GM12878 (cell line): ENCODE measurements around the gene FRK. TPM values are rescaled to one million over a fixed set of nuclear protein-coding genes. Genes with fewer than 3 reads are reported as not detected.

ENCODE experiments used
- ATAC-seq: fragments of 200-7000 bp; cut with Tn5 transposase; 3 replicates; pipeline ENCODE4 v1.9.1; 2020; ENCODE audit warnings: mild to moderate bottlenecking, moderate library complexity
- BruUV-seq: library from RNA; stranded (reverse); fragments of 400-500 nt; replicated peaks from 2 replicates; lab custom pipeline; 2021; lab: Mats Ljungman, UMichigan
- CTCF ChIA-PET: fragments of 300-600 bp; sonication (Branson Sonifier 250); formaldehyde crosslinking; extraction: SDS; loops from one replicate; lab custom pipeline; 2021; ENCODE audit warnings: inconsistent platforms; lab: Yijun Ruan, JAX
- POLR2A ChIA-PET: fragments of 350-600 bp; formaldehyde crosslinking; extraction: SDS; loops from one replicate; lab custom pipeline; 2021; ENCODE audit warnings: inconsistent platforms; lab: Charles Lee
- RAD21 ChIA-PET: fragments of 300-600 bp; sonication (Branson Sonifier 250); formaldehyde crosslinking; loops from one replicate; lab custom pipeline; 2023; ENCODE audit warnings: antibody characterized with exemption; ENCODE audit not compliant: unreplicated experiment; lab: Charles Lee
- SMC1A ChIA-PET: fragments of 300-600 bp; sonication (Branson Sonifier 250); formaldehyde crosslinking; loops from one replicate; lab custom pipeline; 2023; ENCODE audit not compliant: unreplicated experiment, uncharacterized antibody; lab: Charles Lee
- DNase-seq: peaks from one replicate; pipeline ENCODE4 v3.0.0-alpha.2; 2011; ENCODE audit warnings: low read depth, low spot score
- FAIRE-seq: peaks from 3 replicates; lab custom pipeline; 2011; peaks lifted over from hg19 to GRCh38; lab: Jason Lieb, UNC
- H2AFZ ChIP-seq: 2 replicates; pipeline ENCODE4 v1.6.0; 2011; ENCODE audit warnings: low read depth, low read length, control low read depth; ENCODE audit not compliant: control insufficient read depth
- H3K27ac ChIP-seq: 2 replicates; pipeline ENCODE4 v1.5.1; 2011; ENCODE audit warnings: control low read depth; ENCODE audit not compliant: control insufficient read depth, insufficient read depth
- H3K27me3 ChIP-seq, 2 experiments: replicated peaks in 1 of 2; 2 replicates each; pipeline versions ENCODE4 v1.6.0 to v1.6.1; 2011; ENCODE audit warnings: low read length in 1 of 2; ENCODE audit not compliant: control insufficient read depth in 2 of 2, insufficient read depth in 2 of 2
- H3K36me3 ChIP-seq, 2 experiments: 2 replicates each; pipeline ENCODE4 v1.5.1; 2011; ENCODE audit warnings: low read length in 1 of 2; ENCODE audit not compliant: control insufficient read depth in 2 of 2, insufficient read depth in 2 of 2
- H3K4me1 ChIP-seq: 2 replicates; pipeline ENCODE4 v1.6.1; 2011; ENCODE audit warnings: mild to moderate bottlenecking, low read length, moderate library complexity, mixed read lengths; ENCODE audit not compliant: control insufficient read depth, insufficient read depth
- H3K4me2 ChIP-seq: 2 replicates; pipeline ENCODE4 v1.6.0; 2011; ENCODE audit warnings: control low read depth; ENCODE audit not compliant: control insufficient read depth, insufficient read depth
- H3K4me3 ChIP-seq: fragments of 200-600 bp; sonication (generic); 2 replicates; pipeline ENCODE4 v1.5.1; 2016
- H3K79me2 ChIP-seq: 2 replicates; pipeline ENCODE4 v1.6.0; 2011; ENCODE audit warnings: low read length; ENCODE audit not compliant: control insufficient read depth, insufficient read depth
- H3K9ac ChIP-seq: 2 replicates; pipeline ENCODE4 v1.8.0; 2011; ENCODE audit warnings: low read length, control low read depth, mixed read lengths; ENCODE audit not compliant: control insufficient read depth, insufficient read depth
- H3K9me3 ChIP-seq: replicated peaks from 3 replicates; pipeline ENCODE4 v1.5.1; 2011; ENCODE audit warnings: mild to moderate bottlenecking, low read length; ENCODE audit not compliant: control insufficient read depth, insufficient read depth
- H4K20me1 ChIP-seq: 2 replicates; pipeline ENCODE4 v1.6.0; 2011; ENCODE audit not compliant: control insufficient read depth, insufficient read depth
- CHD2 ChIP-seq: IDR thresholded peaks from 2 replicates; pipeline ENCODE4 v1.6.1; 2011; ENCODE audit warnings: low read depth, low read length, improper control_type of control experiment, borderline replicate concordance
- ETV6 ChIP-seq, 2 experiments: fragments of 450-650 bp in 1 of 2; IDR thresholded peaks in 1 of 2; conservative IDR thresholded peaks in 1 of 2; 2 replicates each; pipeline ENCODE4 v1.6.1; 2014; ENCODE audit warnings: antibody characterized with exemption in 1 of 2, borderline replicate concordance in 1 of 2, low read depth in 1 of 2, mild to moderate bottlenecking in 1 of 2, moderate library complexity in 1 of 2
- EZH2 ChIP-seq: IDR thresholded peaks from 2 replicates; pipeline ENCODE4 v1.6.1; 2012; ENCODE audit warnings: low read depth, mild to moderate bottlenecking, control low read depth, inconsistent platforms, low read length, borderline replicate concordance; ENCODE audit not compliant: control insufficient read depth
- FOXM1 ChIP-seq: IDR thresholded peaks from 2 replicates; pipeline ENCODE4 v1.6.1; 2012; ENCODE audit warnings: low read depth, mild to moderate bottlenecking, inconsistent platforms, low read length, moderate library complexity
- MTA3 ChIP-seq: IDR thresholded peaks from 2 replicates; pipeline ENCODE4 v1.6.1; 2012; ENCODE audit warnings: low read length, inconsistent platforms, borderline replicate concordance
- NR2C1 ChIP-seq: fragments of 450-650 bp; IDR thresholded peaks from 2 replicates; pipeline ENCODE4 v1.6.1; 2017; ENCODE audit warnings: antibody characterized with exemption, mild to moderate bottlenecking, moderate library complexity
- RCOR1 ChIP-seq: conservative IDR thresholded peaks from 2 replicates; pipeline ENCODE4 v1.6.1; 2012; ENCODE audit warnings: low read depth, low read length, improper control_type of control experiment
- WGBS: methylation state at CpG from one replicate; pipeline ENCODE4 v1.1.6; 2016; ENCODE audit warnings: low lambda C conversion rate; ENCODE audit not compliant: insufficient replicate concordance, insufficient coverage; ENCODE audit errors: missing lambda C conversion rate; 5-methylcytosine and 5-hydroxymethylcytosine counted together
- in situ Hi-C: fragments of 300-500 bp; cut with MboI; formaldehyde crosslinking; loops from 9 replicates; pipeline ENCODE4 v1.14.3; 2018; ENCODE audit warnings: mixed read lengths
- intact Hi-C: fragments of 100-400 bp; cut with micrococcal nuclease; formaldehyde crosslinking; loops from one replicate; pipeline ENCODE4 v1.14.2; 2022; ENCODE audit not compliant: unreplicated experiment
- polyA plus RNA-seq, 11 experiments: library from polyadenylated mRNA; depleted of rRNA in 4 of 11; unstranded in 6 of 11; stranded (reverse) in 5 of 11; fragments of >200 nt; fragmentation: Nextera tagmentation in 4 of 11; fragmentation: Illumina TruSeq in 1 of 11; extraction: Ambion mirVana in 4 of 11; extraction: Trizol in 1 of 11; gene quantifications; 1 replicate in 1 of 11; 2 replicates in 10 of 11; pipeline versions ENCODE4 v1.2.1 to v1.2.3, GENCODE V29; 2011 to 2016; ENCODE audit warnings: inconsistent platforms in 2 of 11, missing spikeins in 2 of 11, low read depth in 1 of 11
- total RNA-seq, 4 experiments: library from RNA; depleted of rRNA in 3 of 4; stranded (reverse); fragments of >200 nt in 3 of 4; fragmentation: Illumina TruSeq in 1 of 4; extraction: Trizol in 1 of 4; gene quantifications; 2 replicates each; pipeline versions ENCODE4 v1.2.1 to v1.2.3, GENCODE V29; 2013 to 2021
- TF ChIP-seq, protein P1 (sequence below): fragments of 450-650 bp; IDR thresholded peaks from 2 replicates; pipeline ENCODE4 v1.6.1; 2017; ENCODE audit warnings: mild to moderate bottlenecking, low read depth, inconsistent platforms; ENCODE audit not compliant: poor library complexity, severe bottlenecking
- TF ChIP-seq, protein P2 (sequence below): fragments of 450-650 bp; IDR thresholded peaks from 2 replicates; pipeline ENCODE4 v1.6.1; 2017; ENCODE audit warnings: low read depth, mild to moderate bottlenecking, moderate library complexity
- TF ChIP-seq, protein P3 (sequence below): fragments of 450-650 bp; IDR thresholded peaks from 2 replicates; pipeline ENCODE4 v1.6.1; 2016; ENCODE audit warnings: mild to moderate bottlenecking, moderate library complexity, borderline replicate concordance
- TF ChIP-seq, protein P4 (sequence below): fragments of 450-650 bp; IDR thresholded peaks from 2 replicates; pipeline ENCODE4 v1.6.1; 2016; ENCODE audit warnings: mild to moderate bottlenecking

The FRK gene
- total and polyA plus RNA-seq, 10 of the 15 experiments (the other 5 are each of a cell fraction or from before 2014, with no cell fraction given), result 0.29 to 2.4 (median 1.2) TPM

DNA sequence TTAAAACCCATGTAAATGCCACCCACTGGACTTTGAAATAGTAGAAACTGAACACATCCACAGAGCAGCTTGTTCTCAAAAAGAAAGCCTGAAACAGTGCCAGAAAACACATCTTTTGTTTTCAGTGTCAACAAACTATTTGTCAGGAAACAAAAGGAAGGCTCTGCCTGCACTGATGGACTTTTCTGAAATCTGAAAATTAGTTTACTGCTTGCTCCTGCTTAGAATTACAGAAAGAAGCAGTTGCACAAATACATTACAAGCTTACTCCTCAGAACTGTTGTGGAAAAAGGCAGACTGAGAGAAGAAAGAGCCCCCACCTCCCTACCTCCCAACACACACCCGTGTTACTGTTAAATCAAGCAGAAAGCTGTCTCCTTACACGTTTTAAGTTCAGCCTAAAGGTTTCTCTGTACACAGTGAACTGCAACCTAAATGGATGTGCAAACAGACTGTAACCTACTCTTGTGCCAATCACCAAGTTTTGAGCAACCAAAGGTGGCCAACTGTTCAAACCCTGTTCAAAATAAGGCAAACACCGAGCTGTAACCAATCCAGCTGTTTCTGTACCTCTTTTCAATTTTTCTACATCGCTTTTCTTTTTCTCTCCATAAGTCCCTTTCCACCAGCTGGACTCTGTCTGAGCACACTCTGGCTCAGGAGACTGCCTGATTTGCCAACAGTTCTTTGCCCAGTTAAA, 43.7 kb downstream of the FRK start:
- H3K4me3 ChIP-seq, result peak overlapping the region; percentile 39; the same call in 1 of the 2 replicates
- H3K36me3 ChIP-seq, result no peaks in the 10 kb centered on the region
- 10% methylated on average over 4 of the region's 4 CpGs for WGBS
- peak overlapping the region; percentile 77 for H2AFZ ChIP-seq
- DNase-seq, result no peak
- intact Hi-C loops (loop anchor here (10.0 kb wide), 2 partner anchors 238 to 648 kb away; partner anchors contain the start of genes TSPYL4 and ZUP1), in situ Hi-C loops (no loop called here)
- RAD21 ChIA-PET, result interaction anchor here (0.7 to 5.3 kb wide), 16 partner anchors 8 to 95 kb away, joined by 3 to 47 read pairs (median 4); partner anchors contain the start of genes FRK and NT5DC1
- H3K79me2 ChIP-seq, result peaks cover 1% of the 10 kb centered on the region; the same call in 1 of the 2 replicates
- no peaks in the 10 kb centered on the region for H3K27me3 ChIP-seq
- no TSS peak for BruUV-seq
- H3K9me3 ChIP-seq, result no peaks in the 10 kb centered on the region; the same call in 1 of the 3 replicates
- POLR2A ChIA-PET, result interaction anchor here (1.3 to 5.2 kb wide), 6 partner anchors 8 to 85 kb away, joined by 3 to 51 read pairs (median 22); partner anchors contain the start of gene NT5DC1
- ATAC-seq, result peak; percentile 27
- H3K9ac ChIP-seq, result peak overlapping the region; percentile 55; the same call in 1 of the 2 replicates
- SMC1A ChIA-PET, result interaction anchor here (1.2 to 6.8 kb wide), 17 partner anchors 8 to 101 kb away, joined by 3 to 101 read pairs (median 6); partner anchors contain the start of genes FRK and NT5DC1
- H3K4me2 ChIP-seq, result peak overlapping the region; percentile 84
- FAIRE-seq, result peak; percentile 59
- no peaks in the 10 kb centered on the region for H4K20me1 ChIP-seq
- H3K27ac ChIP-seq, result peak overlapping the region; percentile 90
- CTCF ChIA-PET, result interaction anchor here (0.9 to 6.4 kb wide), 10 partner anchors 8 to 151 kb away, joined by 3 to 59 read pairs (median 5); partner anchors contain the start of gene NT5DC1
- H3K4me1 ChIP-seq, result peaks cover 69% of the 10 kb centered on the region
- TF ChIP-seq RCOR1, result no peak
- 0 out of 2 replicates have a peak, but pooled peaks have one; percentile 45 for TF ChIP-seq MTA3
- no peak for TF ChIP-seq ETV6 (conservative IDR thresholded peaks at IDR 0.05 in 1 of 2, IDR thresholded peaks at IDR 0.05 in 1 of 2; ENCODE audit: borderline replicate concordance in 1 of 2, low read depth in 1 of 2)
- TF ChIP-seq EZH2, result no peak
- TF ChIP-seq, protein P1, sequence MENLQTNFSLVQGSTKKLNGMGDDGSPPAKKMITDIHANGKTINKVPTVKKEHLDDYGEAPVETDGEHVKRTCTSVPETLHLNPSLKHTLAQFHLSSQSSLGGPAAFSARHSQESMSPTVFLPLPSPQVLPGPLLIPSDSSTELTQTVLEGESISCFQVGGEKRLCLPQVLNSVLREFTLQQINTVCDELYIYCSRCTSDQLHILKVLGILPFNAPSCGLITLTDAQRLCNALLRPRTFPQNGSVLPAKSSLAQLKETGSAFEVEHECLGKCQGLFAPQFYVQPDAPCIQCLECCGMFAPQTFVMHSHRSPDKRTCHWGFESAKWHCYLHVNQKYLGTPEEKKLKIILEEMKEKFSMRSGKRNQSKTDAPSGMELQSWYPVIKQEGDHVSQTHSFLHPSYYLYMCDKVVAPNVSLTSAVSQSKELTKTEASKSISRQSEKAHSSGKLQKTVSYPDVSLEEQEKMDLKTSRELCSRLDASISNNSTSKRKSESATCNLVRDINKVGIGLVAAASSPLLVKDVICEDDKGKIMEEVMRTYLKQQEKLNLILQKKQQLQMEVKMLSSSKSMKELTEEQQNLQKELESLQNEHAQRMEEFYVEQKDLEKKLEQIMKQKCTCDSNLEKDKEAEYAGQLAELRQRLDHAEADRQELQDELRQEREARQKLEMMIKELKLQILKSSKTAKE, result peak; percentile 50
- TF ChIP-seq, protein P2, sequence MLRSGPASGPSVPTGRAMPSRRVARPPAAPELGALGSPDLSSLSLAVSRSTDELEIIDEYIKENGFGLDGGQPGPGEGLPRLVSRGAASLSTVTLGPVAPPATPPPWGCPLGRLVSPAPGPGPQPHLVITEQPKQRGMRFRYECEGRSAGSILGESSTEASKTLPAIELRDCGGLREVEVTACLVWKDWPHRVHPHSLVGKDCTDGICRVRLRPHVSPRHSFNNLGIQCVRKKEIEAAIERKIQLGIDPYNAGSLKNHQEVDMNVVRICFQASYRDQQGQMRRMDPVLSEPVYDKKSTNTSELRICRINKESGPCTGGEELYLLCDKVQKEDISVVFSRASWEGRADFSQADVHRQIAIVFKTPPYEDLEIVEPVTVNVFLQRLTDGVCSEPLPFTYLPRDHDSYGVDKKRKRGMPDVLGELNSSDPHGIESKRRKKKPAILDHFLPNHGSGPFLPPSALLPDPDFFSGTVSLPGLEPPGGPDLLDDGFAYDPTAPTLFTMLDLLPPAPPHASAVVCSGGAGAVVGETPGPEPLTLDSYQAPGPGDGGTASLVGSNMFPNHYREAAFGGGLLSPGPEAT, result 0 out of 2 replicates have a peak, but pooled peaks have one; percentile 19
- no peak for TF ChIP-seq NR2C1
- no peak for TF ChIP-seq FOXM1
- no peak for TF ChIP-seq CHD2
- TF ChIP-seq, protein P3, sequence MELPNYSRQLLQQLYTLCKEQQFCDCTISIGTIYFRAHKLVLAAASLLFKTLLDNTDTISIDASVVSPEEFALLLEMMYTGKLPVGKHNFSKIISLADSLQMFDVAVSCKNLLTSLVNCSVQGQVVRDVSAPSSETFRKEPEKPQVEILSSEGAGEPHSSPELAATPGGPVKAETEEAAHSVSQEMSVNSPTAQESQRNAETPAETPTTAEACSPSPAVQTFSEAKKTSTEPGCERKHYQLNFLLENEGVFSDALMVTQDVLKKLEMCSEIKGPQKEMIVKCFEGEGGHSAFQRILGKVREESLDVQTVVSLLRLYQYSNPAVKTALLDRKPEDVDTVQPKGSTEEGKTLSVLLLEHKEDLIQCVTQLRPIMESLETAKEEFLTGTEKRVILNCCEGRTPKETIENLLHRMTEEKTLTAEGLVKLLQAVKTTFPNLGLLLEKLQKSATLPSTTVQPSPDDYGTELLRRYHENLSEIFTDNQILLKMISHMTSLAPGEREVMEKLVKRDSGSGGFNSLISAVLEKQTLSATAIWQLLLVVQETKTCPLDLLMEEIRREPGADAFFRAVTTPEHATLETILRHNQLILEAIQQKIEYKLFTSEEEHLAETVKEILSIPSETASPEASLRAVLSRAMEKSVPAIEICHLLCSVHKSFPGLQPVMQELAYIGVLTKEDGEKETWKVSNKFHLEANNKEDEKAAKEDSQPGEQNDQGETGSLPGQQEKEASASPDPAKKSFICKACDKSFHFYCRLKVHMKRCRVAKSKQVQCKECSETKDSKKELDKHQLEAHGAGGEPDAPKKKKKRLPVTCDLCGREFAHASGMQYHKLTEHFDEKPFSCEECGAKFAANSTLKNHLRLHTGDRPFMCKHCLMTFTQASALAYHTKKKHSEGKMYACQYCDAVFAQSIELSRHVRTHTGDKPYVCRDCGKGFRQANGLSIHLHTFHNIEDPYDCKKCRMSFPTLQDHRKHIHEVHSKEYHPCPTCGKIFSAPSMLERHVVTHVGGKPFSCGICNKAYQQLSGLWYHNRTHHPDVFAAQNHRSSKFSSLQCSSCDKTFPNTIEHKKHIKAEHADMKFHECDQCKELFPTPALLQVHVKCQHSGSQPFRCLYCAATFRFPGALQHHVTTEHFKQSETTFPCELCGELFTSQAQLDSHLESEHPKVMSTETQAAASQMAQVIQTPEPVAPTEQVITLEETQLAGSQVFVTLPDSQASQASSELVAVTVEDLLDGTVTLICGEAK, result no peak
- TF ChIP-seq, protein P4, sequence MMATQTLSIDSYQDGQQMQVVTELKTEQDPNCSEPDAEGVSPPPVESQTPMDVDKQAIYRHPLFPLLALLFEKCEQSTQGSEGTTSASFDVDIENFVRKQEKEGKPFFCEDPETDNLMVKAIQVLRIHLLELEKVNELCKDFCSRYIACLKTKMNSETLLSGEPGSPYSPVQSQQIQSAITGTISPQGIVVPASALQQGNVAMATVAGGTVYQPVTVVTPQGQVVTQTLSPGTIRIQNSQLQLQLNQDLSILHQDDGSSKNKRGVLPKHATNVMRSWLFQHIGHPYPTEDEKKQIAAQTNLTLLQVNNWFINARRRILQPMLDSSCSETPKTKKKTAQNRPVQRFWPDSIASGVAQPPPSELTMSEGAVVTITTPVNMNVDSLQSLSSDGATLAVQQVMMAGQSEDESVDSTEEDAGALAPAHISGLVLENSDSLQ, result peak; percentile 38; the same call in 1 of the 2 replicates
